Calu3 (cell line): ENCODE measurements around the gene NR0B1. TPM values are rescaled to one million over a fixed set of nuclear protein-coding genes. Genes with fewer than 3 reads are reported as not detected.
A peak's percentile ranks its signal among the peaks of the same experiment; 100 is the strongest.

Experiments
- Bru-seq: library from RNA; stranded (reverse); fragments of 400-500 nt; gene quantifications from one replicate; lab custom pipeline; 2021; lab: Mats Ljungman, UMichigan
- BruChase-seq, 2 experiments: library from RNA; stranded (reverse); fragments of 400-500 nt; gene quantifications; one replicate each; lab custom pipeline; 2021; lab: Mats Ljungman, UMichigan
- BruUV-seq: library from RNA; stranded (reverse); fragments of 400-500 nt; replicated peaks from 2 replicates; lab custom pipeline; 2021; lab: Mats Ljungman, UMichigan
- CTCF ChIA-PET: fragments of 300-600 bp; sonication (Branson Sonifier 250); formaldehyde crosslinking; loops from one replicate; lab custom pipeline; 2022; ENCODE audit warnings: antibody characterized with exemption; lab: Charles Lee
- DNase-seq: peaks from one replicate; pipeline ENCODE4 v3.0.0; 2022
- H3K27ac Mint-ChIP-seq: one replicate; pipeline ENCODE4 v1.8.0; 2022; ENCODE audit warnings: mixed read lengths; ENCODE audit not compliant: unreplicated experiment
- H3K27me3 Mint-ChIP-seq: one replicate; pipeline ENCODE4 v1.8.0; 2022; ENCODE audit warnings: mixed read lengths; ENCODE audit not compliant: unreplicated experiment
- H3K36me3 Mint-ChIP-seq: one replicate; pipeline ENCODE4 v1.8.0; 2022; ENCODE audit warnings: mild to moderate bottlenecking, moderate library complexity, mixed read lengths; ENCODE audit not compliant: insufficient read depth, unreplicated experiment
- H3K4me1 Mint-ChIP-seq: one replicate; pipeline ENCODE4 v1.8.0; 2022; ENCODE audit warnings: mild to moderate bottlenecking, low read depth, mixed read lengths; ENCODE audit not compliant: unreplicated experiment
- H3K4me3 Mint-ChIP-seq: one replicate; pipeline ENCODE4 v1.8.0; 2022; ENCODE audit warnings: mild to moderate bottlenecking, low read depth, moderate library complexity, mixed read lengths; ENCODE audit not compliant: unreplicated experiment
- H3K9me3 Mint-ChIP-seq: one replicate; pipeline ENCODE4 v1.8.0; 2022; ENCODE audit warnings: low read depth, mixed read lengths; ENCODE audit not compliant: unreplicated experiment
- intact Hi-C: fragments of 100-400 bp; cut with micrococcal nuclease; formaldehyde crosslinking; loops from one replicate; pipeline ENCODE4 v1.10.0; 2022; ENCODE audit not compliant: unreplicated experiment
- long read RNA-seq: library from polyadenylated mRNA; stranded (forward); transcript quantifications from one replicate; pipeline ENCODE4 v2.0.0, GENCODE V29; 2022
- total RNA-seq: library from RNA; stranded (reverse); gene quantifications from 2 replicates; pipeline ENCODE4 v1.2.3, GENCODE V29; 2022
- TF ChIP-seq, protein P1 (sequence below): fragments of 200-600 bp; IDR thresholded peaks from one replicate; pipeline ENCODE4 v1.8.0; 2022; ENCODE audit warnings: antibody characterized with exemption; ENCODE audit not compliant: unreplicated experiment

The NR0B1 gene, protein sequence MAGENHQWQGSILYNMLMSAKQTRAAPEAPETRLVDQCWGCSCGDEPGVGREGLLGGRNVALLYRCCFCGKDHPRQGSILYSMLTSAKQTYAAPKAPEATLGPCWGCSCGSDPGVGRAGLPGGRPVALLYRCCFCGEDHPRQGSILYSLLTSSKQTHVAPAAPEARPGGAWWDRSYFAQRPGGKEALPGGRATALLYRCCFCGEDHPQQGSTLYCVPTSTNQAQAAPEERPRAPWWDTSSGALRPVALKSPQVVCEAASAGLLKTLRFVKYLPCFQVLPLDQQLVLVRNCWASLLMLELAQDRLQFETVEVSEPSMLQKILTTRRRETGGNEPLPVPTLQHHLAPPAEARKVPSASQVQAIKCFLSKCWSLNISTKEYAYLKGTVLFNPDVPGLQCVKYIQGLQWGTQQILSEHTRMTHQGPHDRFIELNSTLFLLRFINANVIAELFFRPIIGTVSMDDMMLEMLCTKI
- not detected in 2 replicates for total RNA-seq
- Bru-seq, nascent RNA: not detected
- BruChase-seq, experiment 1, labeled RNA remaining after a 6-hour chase: not detected
- BruChase-seq, experiment 2, labeled RNA remaining after a 2-hour chase: not detected
- long read RNA-seq: 0 reads

GRCh38 chrX:30309139-30309571 is at the start of gene NR0B1:
TSS of gene NR0B1 (minus strand) at chrX:30309390. CDS start at chrX:30309363, 27 bp downstream.
- DNase-seq: no peak
- intact Hi-C loops: no loop called here
- H3K27ac Mint-ChIP-seq: no peak within 1 kb of the TSS
- no peaks in the 10 kb centered on the region for H3K4me1 Mint-ChIP-seq
- TF ChIP-seq, protein P1, sequence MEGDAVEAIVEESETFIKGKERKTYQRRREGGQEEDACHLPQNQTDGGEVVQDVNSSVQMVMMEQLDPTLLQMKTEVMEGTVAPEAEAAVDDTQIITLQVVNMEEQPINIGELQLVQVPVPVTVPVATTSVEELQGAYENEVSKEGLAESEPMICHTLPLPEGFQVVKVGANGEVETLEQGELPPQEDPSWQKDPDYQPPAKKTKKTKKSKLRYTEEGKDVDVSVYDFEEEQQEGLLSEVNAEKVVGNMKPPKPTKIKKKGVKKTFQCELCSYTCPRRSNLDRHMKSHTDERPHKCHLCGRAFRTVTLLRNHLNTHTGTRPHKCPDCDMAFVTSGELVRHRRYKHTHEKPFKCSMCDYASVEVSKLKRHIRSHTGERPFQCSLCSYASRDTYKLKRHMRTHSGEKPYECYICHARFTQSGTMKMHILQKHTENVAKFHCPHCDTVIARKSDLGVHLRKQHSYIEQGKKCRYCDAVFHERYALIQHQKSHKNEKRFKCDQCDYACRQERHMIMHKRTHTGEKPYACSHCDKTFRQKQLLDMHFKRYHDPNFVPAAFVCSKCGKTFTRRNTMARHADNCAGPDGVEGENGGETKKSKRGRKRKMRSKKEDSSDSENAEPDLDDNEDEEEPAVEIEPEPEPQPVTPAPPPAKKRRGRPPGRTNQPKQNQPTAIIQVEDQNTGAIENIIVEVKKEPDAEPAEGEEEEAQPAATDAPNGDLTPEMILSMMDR: no peak
- BruUV-seq: no TSS peak
- H3K27me3 Mint-ChIP-seq: no peaks in the 10 kb centered on the region
- CTCF ChIA-PET: no interaction called here
- no peaks in the 10 kb centered on the region for H3K9me3 Mint-ChIP-seq
- H3K4me3 Mint-ChIP-seq: no peak within 1 kb of the TSS
- H3K36me3 Mint-ChIP-seq: no peaks in the 10 kb centered on the region

GRCh38 chrX:30349946-30350345 is 40.8 kb upstream of the NR0B1 start:
- TF ChIP-seq, protein P1: no peak
- no peak overlapping the region for H3K4me3 Mint-ChIP-seq
- DNase-seq: no peak
- CTCF ChIA-PET: no interaction called here
- no peaks in the 10 kb centered on the region for H3K4me1 Mint-ChIP-seq
- no TSS peak for BruUV-seq
- H3K36me3 Mint-ChIP-seq: no peaks in the 10 kb centered on the region
- intact Hi-C loops: no loop called here
- no peak overlapping the region for H3K27ac Mint-ChIP-seq
- no peaks in the 10 kb centered on the region for H3K9me3 Mint-ChIP-seq
- no peaks in the 10 kb centered on the region for H3K27me3 Mint-ChIP-seq

GRCh38 chrX:30343206-30343605 is 34.0 kb upstream of the NR0B1 start:
- TF ChIP-seq, protein P1: no peak
- Mint-ChIP-seq H3K27me3 (no peaks in the 10 kb centered on the region), H3K36me3 (no peaks in the 10 kb centered on the region), H3K4me3 (no peak overlapping the region), H3K27ac (no peak overlapping the region), H3K9me3 (no peaks in the 10 kb centered on the region), H3K4me1 (no peaks in the 10 kb centered on the region)
- intact Hi-C loops: loop anchor here (2.0 kb wide), 1 partner anchor 146 kb away; no protein-coding TSS in a partner anchor
- BruUV-seq: no TSS peak
- DNase-seq: peak; percentile 31
- CTCF ChIA-PET: interaction anchor here (0.9 to 1.3 kb wide), 2 partner anchors 92 to 146 kb away, joined by 3 read pairs; no protein-coding TSS in a partner anchor

DNA sequence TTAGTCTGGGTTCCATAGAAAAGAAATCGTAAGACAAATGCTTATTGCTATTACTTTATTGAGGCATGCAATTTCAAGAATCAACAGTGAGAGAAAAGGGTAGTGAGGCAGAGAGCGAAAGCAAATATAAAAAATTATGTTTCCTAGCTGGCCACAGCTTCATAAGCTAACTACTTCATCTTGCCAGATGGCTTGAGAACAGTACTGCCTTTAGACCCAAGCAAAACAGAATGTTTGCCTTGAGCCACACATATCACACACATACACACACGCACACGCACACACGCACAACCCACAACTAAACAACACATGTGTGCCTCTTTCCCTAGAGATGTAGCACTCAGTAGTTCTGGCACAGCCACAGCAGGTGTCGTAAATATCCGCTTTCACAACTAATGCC is 31.6 kb upstream of the NR0B1 start:
- no peak for DNase-seq
- no TSS peak for BruUV-seq
- intact Hi-C loops: no loop called here
- Mint-ChIP-seq H3K4me3 (no peak overlapping the region), H3K27me3 (no peaks in the 10 kb centered on the region), H3K4me1 (no peaks in the 10 kb centered on the region), H3K36me3 (no peaks in the 10 kb centered on the region), H3K9me3 (no peaks in the 10 kb centered on the region), H3K27ac (no peak overlapping the region)
- CTCF ChIA-PET: no interaction called here
- TF ChIP-seq, protein P1: no peak
